Subcutaneous abdominal adipose tissue (tissue), 5 donors: ENCODE results near the gene FBXO41.
A peak's percentile ranks its signal among the peaks of the same experiment; 100 is the strongest.

Experiments
- H3K27ac ChIP-seq: one replicate; pipeline ENCODE4 v1.7.0; 2013; ENCODE audit warnings: low read depth, mild to moderate bottlenecking, inconsistent platforms, low read length, moderate library complexity
- H3K27me3 ChIP-seq, 5 donors: one replicate each; pipeline ENCODE4 v1.7.0; 2013; ENCODE audit warnings: low read length in 5 of 5, inconsistent platforms in 1 of 5; ENCODE audit not compliant: control insufficient read depth in 5 of 5, insufficient read depth in 4 of 5
- H3K36me3 ChIP-seq, 5 donors: one replicate each; pipeline ENCODE4 v1.7.0; 2013; ENCODE audit warnings: low read length in 5 of 5; ENCODE audit not compliant: control insufficient read depth in 5 of 5, insufficient read depth in 5 of 5
- H3K4me1 ChIP-seq, 5 donors: one replicate each; pipeline ENCODE4 v1.7.0; 2013; ENCODE audit warnings: low read length in 5 of 5, mild to moderate bottlenecking in 3 of 5, moderate library complexity in 1 of 5; ENCODE audit not compliant: control insufficient read depth in 5 of 5, insufficient read depth in 5 of 5
- H3K4me3 ChIP-seq, 5 donors: one replicate each; pipeline ENCODE4 v1.7.0; 2013; ENCODE audit warnings: low read length in 5 of 5, low read depth in 1 of 5
- H3K9ac ChIP-seq, 5 donors: one replicate each; pipeline ENCODE4 v1.7.0; 2013; ENCODE audit warnings: low read length in 5 of 5, mild to moderate bottlenecking in 4 of 5, moderate library complexity in 3 of 5
- H3K9me3 ChIP-seq, 5 donors: one replicate each; pipeline ENCODE4 v1.7.0; 2013; ENCODE audit warnings: low read length in 5 of 5; ENCODE audit not compliant: control insufficient read depth in 5 of 5
- donor health status: healthy.
- donor health status: healthy.
- donor health status: healthy.
- donor health status: healthy.
- donor health status: healthy.

Gene FBXO41, protein sequence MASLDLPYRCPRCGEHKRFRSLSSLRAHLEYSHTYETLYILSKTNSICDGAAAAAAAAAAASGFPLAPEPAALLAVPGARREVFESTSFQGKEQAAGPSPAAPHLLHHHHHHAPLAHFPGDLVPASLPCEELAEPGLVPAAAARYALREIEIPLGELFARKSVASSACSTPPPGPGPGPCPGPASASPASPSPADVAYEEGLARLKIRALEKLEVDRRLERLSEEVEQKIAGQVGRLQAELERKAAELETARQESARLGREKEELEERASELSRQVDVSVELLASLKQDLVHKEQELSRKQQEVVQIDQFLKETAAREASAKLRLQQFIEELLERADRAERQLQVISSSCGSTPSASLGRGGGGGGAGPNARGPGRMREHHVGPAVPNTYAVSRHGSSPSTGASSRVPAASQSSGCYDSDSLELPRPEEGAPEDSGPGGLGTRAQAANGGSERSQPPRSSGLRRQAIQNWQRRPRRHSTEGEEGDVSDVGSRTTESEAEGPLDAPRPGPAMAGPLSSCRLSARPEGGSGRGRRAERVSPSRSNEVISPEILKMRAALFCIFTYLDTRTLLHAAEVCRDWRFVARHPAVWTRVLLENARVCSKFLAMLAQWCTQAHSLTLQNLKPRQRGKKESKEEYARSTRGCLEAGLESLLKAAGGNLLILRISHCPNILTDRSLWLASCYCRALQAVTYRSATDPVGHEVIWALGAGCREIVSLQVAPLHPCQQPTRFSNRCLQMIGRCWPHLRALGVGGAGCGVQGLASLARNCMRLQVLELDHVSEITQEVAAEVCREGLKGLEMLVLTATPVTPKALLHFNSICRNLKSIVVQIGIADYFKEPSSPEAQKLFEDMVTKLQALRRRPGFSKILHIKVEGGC

DNA sequence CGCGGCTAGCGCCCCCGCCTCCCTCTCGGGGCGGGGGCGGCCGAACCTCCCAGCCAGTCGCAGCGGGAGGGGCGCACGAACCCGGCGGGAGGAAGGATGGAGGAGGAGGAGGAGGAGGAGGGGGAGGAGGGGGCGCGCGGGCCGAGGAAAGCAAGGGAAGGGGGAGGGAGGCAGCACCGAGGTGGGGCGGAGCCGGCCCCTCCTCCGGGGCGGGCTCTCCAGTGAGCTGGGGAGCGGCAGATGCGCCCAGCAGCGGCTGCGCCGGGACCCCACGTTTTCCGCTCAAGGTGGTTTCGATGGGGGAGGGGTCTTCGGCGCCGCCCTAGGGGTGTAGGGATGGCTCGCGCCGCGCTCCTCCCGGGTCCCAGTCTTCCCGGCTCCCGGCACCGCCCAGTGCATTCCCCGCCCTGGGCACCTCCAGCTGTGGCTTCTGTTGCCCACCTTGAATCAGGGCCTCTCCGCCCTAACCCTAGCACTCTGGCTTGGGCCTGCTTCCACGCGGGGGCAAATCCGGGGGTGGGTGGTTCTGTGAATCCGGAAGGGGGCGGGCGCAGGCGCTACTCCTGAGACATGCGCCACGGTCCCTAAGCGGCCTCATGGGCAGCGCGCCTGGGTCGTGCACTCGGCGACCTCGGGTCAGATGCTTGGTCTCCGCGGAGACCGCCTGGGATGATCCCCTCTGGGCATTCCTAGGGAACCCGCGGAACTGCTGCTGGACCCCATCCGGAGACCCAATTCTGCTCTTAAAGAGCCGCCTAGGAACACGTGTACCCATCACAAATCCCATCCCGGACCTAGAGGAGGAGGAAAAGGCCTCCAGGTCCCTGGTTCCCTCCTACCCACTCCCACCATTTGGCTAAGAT, at the start of gene FBXO41:
TSS of gene FBXO41 (minus strand) at position 183 of the 863 bp plus-strand sequence. CDS start 14,848 bp downstream, outside the sequence.
- Histone ChIP-seq H3K27ac (no peak within 1 kb of the TSS), H3K9ac (peak within 1 kb of the TSS in 4 of 5 donors; percentile 4 to 46 (median 42)), H3K27me3 (peaks cover 4 to 28% (median 11%) of the 10 kb centered on the region in 5 donors), H3K36me3 (no peaks in the 10 kb centered on the region), H3K4me1 (peaks cover 0 to 26% (median 16%) of the 10 kb centered on the region in 5 donors), H3K9me3 (no peaks in the 10 kb centered on the region), H3K4me3 (peak within 1 kb of the TSS; percentile 58 to 77 (median 65))

DNA sequence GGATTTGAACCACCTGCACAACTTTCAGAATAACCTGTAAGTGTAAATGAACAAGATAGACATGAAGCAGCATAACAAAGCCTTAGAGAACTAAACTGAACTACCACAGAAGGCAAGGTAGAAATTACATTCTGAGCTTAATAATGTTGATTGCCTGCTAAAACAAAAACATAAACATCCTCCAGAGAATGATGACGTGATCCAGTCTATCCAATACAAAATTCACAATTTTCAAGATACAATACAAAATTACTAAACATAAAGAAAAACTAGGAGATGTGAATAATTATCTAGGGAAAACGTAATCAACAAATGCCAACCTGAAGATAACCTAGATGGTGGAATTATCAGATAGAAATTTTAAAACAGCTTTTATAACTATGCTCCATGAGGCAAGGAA, 49.8 kb upstream of the FBXO41 start:
- Histone ChIP-seq H3K9me3 (peaks cover 0 to 14% (median 7%) of the 10 kb centered on the region in 5 donors), H3K27ac (no peak overlapping the region), H3K27me3 (no peaks in the 10 kb centered on the region), H3K4me1 (no peaks in the 10 kb centered on the region), H3K4me3 (no peak overlapping the region), H3K36me3 (no peaks in the 10 kb centered on the region), H3K9ac (no peak overlapping the region)

DNA sequence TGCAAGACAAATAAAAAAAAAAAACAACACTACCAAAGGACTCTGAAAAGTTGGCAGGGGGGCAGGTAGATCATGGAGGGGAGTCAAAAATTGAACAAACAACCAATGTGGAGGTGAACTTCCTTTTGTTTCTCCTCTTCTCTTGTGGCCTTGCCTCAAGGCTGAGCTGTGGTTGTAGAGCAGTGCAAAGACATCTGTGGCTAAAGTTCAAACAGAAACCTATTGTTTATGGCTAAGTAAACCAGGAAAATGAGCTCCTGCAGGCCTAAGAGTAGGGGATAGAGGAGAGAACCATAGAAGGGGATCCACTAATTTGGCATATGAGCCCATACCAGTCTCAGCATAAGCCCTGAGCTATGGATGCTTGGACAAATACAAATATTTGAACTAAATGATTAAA, 49.3 kb upstream of the FBXO41 start:
- peaks cover 0 to 14% (median 7%) of the 10 kb centered on the region in 5 donors for H3K9me3 ChIP-seq
- no peaks in the 10 kb centered on the region for H3K27me3 ChIP-seq
- H3K4me3 ChIP-seq, result no peak overlapping the region
- H3K4me1 ChIP-seq, result no peaks in the 10 kb centered on the region
- H3K27ac ChIP-seq, result no peak overlapping the region
- H3K36me3 ChIP-seq, result no peaks in the 10 kb centered on the region
- H3K9ac ChIP-seq, result no peak overlapping the region

DNA sequence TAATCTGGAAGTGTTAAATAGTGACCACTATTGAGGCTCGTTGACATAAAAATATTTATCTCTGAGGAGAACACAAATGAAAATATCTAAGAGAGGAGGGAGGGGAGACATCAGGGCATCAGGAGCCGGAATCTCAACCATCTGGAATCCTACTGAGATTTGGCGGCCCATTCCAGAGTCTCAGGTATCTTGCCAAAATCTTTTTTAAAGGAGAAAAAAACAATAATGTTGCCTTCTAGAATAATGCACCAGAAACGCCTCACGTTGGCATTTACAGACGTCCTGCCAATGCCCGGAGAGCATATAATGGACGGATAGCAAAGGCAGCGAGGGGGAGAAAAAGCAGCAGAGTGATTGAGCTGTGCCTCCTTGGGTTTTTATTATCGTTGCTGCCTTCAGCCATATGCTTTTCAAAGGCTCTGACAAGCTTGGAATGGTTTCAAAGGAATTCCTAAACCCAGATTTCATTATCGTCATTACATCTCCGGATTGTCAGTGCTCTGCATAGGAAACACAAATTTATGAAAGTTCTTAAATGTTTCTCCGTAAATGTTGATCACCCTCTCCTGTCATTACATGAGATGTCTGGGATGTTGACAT, 39.9 kb upstream of the FBXO41 start:
- Histone ChIP-seq H3K4me3 (no peak overlapping the region), H3K9ac (no peak overlapping the region), H3K27me3 (peaks cover 9 to 31% (median 15%) of the 10 kb centered on the region in 5 donors), H3K36me3 (no peaks in the 10 kb centered on the region), H3K27ac (no peak overlapping the region), H3K9me3 (no peaks in the 10 kb centered on the region), H3K4me1 (no peaks in the 10 kb centered on the region)

GRCh38 chr2:73323551-73323950, 39.3 kb upstream of the FBXO41 start:
- H3K36me3 ChIP-seq, result no peaks in the 10 kb centered on the region
- H3K4me1 ChIP-seq, result no peaks in the 10 kb centered on the region
- H3K27me3 ChIP-seq, result peaks cover 9 to 32% (median 15%) of the 10 kb centered on the region in 5 donors
- H3K9me3 ChIP-seq, result no peaks in the 10 kb centered on the region
- no peak overlapping the region for H3K4me3 ChIP-seq
- no peak overlapping the region for H3K27ac ChIP-seq
- no peak overlapping the region for H3K9ac ChIP-seq

DNA sequence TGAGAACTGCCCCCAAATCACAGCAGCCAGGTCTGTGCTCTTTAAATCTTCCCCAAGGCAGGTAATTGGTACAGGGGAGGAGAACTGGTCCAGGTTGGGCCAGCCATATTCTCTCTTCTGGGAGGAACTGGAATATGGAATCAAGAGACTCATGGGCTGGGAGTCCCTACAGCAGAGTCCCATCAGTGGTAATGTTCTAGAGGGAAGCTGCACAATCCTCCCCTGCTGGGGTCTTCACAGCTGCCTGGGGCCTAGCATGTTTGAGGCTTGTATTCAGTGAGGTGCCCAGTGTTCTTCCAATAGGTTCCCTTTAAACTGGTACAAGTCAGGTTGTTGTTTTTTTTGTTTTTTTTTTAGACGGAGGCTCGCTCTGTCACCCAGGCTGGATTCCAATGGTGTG, 30.2 kb upstream of the FBXO41 start:
- no peak overlapping the region for H3K9ac ChIP-seq
- H3K27me3 ChIP-seq, result peaks cover 0 to 7% (median 2%) of the 10 kb centered on the region in 5 donors
- H3K36me3 ChIP-seq, result no peaks in the 10 kb centered on the region
- peaks cover 0 to 3% (median 0%) of the 10 kb centered on the region in 5 donors for H3K9me3 ChIP-seq
- no peak overlapping the region for H3K4me3 ChIP-seq
- no peaks in the 10 kb centered on the region for H3K4me1 ChIP-seq
- H3K27ac ChIP-seq, result no peak overlapping the region

- no peak overlapping the region for H3K27ac ChIP-seq
- H3K4me1 ChIP-seq, result no peaks in the 10 kb centered on the region
- H3K36me3 ChIP-seq, result no peaks in the 10 kb centered on the region
- peaks cover 0 to 13% (median 0%) of the 10 kb centered on the region in 5 donors for H3K27me3 ChIP-seq
- H3K9ac ChIP-seq, result no peak overlapping the region
- peaks cover 0 to 3% (median 0%) of the 10 kb centered on the region in 5 donors for H3K9me3 ChIP-seq
- H3K4me3 ChIP-seq, result no peak overlapping the region
Observed at GRCh38 chr2:73307720-73308119, 23.4 kb upstream of the FBXO41 start.

- H3K9me3 ChIP-seq, result no peaks in the 10 kb centered on the region
- H3K27me3 ChIP-seq, result peaks cover 0 to 25% (median 12%) of the 10 kb centered on the region in 5 donors
- no peaks in the 10 kb centered on the region for H3K36me3 ChIP-seq
- no peak overlapping the region for H3K9ac ChIP-seq
- no peak overlapping the region for H3K4me3 ChIP-seq
- H3K27ac ChIP-seq, result no peak overlapping the region
- H3K4me1 ChIP-seq, result no peaks in the 10 kb centered on the region
Observed at GRCh38 chr2:73301636-73302035, 17.4 kb upstream of the FBXO41 start.

- no peaks in the 10 kb centered on the region for H3K36me3 ChIP-seq
- H3K4me3 ChIP-seq, result no peak overlapping the region
- H3K9me3 ChIP-seq, result no peaks in the 10 kb centered on the region
- no peaks in the 10 kb centered on the region for H3K4me1 ChIP-seq
- peaks cover 0 to 31% (median 14%) of the 10 kb centered on the region in 5 donors for H3K27me3 ChIP-seq
- H3K27ac ChIP-seq, result no peak overlapping the region
- H3K9ac ChIP-seq, result no peak overlapping the region
Observed at GRCh38 chr2:73300926-73301325, 16.6 kb upstream of the FBXO41 start.
